Esophagus (tissue), 2 donors: ENCODE results near the gene HS6ST1. TPM values are rescaled to one million over a fixed set of nuclear protein-coding genes. Genes with fewer than 3 reads are reported as not detected.

Experiments used
- H3K27ac ChIP-seq, 2 donors: one replicate each; pipeline ENCODE4 v1.5.1; 2013; ENCODE audit warnings: low read depth in 2 of 2, mild to moderate bottlenecking in 2 of 2, inconsistent platforms in 1 of 2, low read length in 1 of 2, moderate library complexity in 1 of 2
- H3K27me3 ChIP-seq, 2 donors: one replicate each; pipeline ENCODE4 v1.6.1; 2013; ENCODE audit warnings: low read length in 2 of 2, control low read depth in 1 of 2, mild to moderate bottlenecking in 1 of 2; ENCODE audit not compliant: insufficient read depth in 2 of 2, control insufficient read depth in 1 of 2
- H3K36me3 ChIP-seq, 2 donors: one replicate each; pipeline ENCODE4 v1.6.1; 2013; ENCODE audit warnings: low read length in 1 of 2; ENCODE audit not compliant: control insufficient read depth in 2 of 2, insufficient read depth in 2 of 2
- H3K4me1 ChIP-seq, 2 donors: one replicate each; pipeline ENCODE4 v1.6.1; 2013; ENCODE audit warnings: low read length in 1 of 2; ENCODE audit not compliant: control insufficient read depth in 2 of 2, insufficient read depth in 2 of 2
- H3K4me3 ChIP-seq, 2 donors: one replicate each; pipeline ENCODE4 v1.5.1; 2013; ENCODE audit warnings: low read length in 2 of 2, mild to moderate bottlenecking in 2 of 2, low read depth in 1 of 2, moderate library complexity in 1 of 2
- H3K9me3 ChIP-seq, 2 donors: one replicate each; pipeline ENCODE4 v1.6.1; 2013; ENCODE audit warnings: mild to moderate bottlenecking in 2 of 2, low read depth in 1 of 2, low read length in 1 of 2, moderate library complexity in 1 of 2; ENCODE audit not compliant: control insufficient read depth in 2 of 2, insufficient read depth in 1 of 2
- WGBS, 2 donors: extraction: QIAGEN DNeasy Blood & Tissue Kit; methylation state at CpG; one replicate each; pipeline ENCODE4 v1.1.7; 2013; 5-methylcytosine and 5-hydroxymethylcytosine counted together
- polyA plus RNA-seq, 2 donors: library from polyadenylated mRNA; stranded (reverse); fragments of 200-250 nt; gene quantifications; one replicate each; pipeline ENCODE4 v1.2.3, GENCODE V29; 2013
- donor health status: healthy with polysubstance abuse.
- donor health status: Bipolar disorder and iron deficiency.

HS6ST1 gene
- polyA plus RNA-seq, 2 donors, result 23.1 to 29.9 TPM

GRCh38 chr2:128332091-128332634, 13.5 kb upstream of the HS6ST1 start:
- Histone ChIP-seq H3K4me3 (no peak overlapping the region), H3K4me1 (no peaks in the 10 kb centered on the region), H3K9me3 (peaks cover 0 to 2% of the 10 kb centered on the region in 2 donors), H3K27ac (no peak overlapping the region), H3K36me3 (no peaks in the 10 kb centered on the region), H3K27me3 (no peaks in the 10 kb centered on the region)
- WGBS, 2 donors, result 82 to 93% methylated on average over 2 of the region's 2 CpGs

- WGBS, 2 donors, result 97 to 99% methylated on average over 5 of the region's 5 CpGs
- H3K4me1 ChIP-seq, result no peaks in the 10 kb centered on the region
Measured at GRCh38 chr2:128330583-128330982, 11.9 kb upstream of the HS6ST1 start.

GRCh38 chr2:128329607-128330006, 10.9 kb upstream of the HS6ST1 start:
- H3K27ac ChIP-seq, result no peak overlapping the region
- no peaks in the 10 kb centered on the region for H3K27me3 ChIP-seq
- 88 to 96% methylated on average over 6 of the region's 6 CpGs for WGBS, 2 donors
- H3K4me3 ChIP-seq, result no peak overlapping the region
- no peaks in the 10 kb centered on the region for H3K36me3 ChIP-seq
- peaks cover 0 to 6% of the 10 kb centered on the region in 2 donors for H3K4me1 ChIP-seq
- H3K9me3 ChIP-seq, result no peaks in the 10 kb centered on the region

More at GRCh38 chr2:128330583-128330982, 11.9 kb upstream of the HS6ST1 start:
- no peaks in the 10 kb centered on the region for H3K36me3 ChIP-seq
- H3K9me3 ChIP-seq, result no peaks in the 10 kb centered on the region
- H3K27ac ChIP-seq, result no peak overlapping the region
- H3K27me3 ChIP-seq, result no peaks in the 10 kb centered on the region
- no peak overlapping the region for H3K4me3 ChIP-seq

- WGBS, 2 donors, result 92 to 94% methylated on average over 11 of the region's 11 CpGs
- Histone ChIP-seq H3K9me3 (peaks cover 0 to 2% of the 10 kb centered on the region in 2 donors), H3K27me3 (no peaks in the 10 kb centered on the region), H3K36me3 (no peaks in the 10 kb centered on the region), H3K27ac (no peak overlapping the region), H3K4me1 (peaks cover 0 to 16% of the 10 kb centered on the region in 2 donors), H3K4me3 (no peak overlapping the region)
Measured at GRCh38 chr2:128327180-128327964, 8.7 kb upstream of the HS6ST1 start.

- no peak overlapping the region for H3K27ac ChIP-seq
- no peaks in the 10 kb centered on the region for H3K27me3 ChIP-seq
- H3K36me3 ChIP-seq, result no peaks in the 10 kb centered on the region
- H3K9me3 ChIP-seq, result peaks cover 0 to 2% of the 10 kb centered on the region in 2 donors
- peaks cover 0 to 20% of the 10 kb centered on the region in 2 donors for H3K4me1 ChIP-seq
- 70 to 79% methylated on average over 4 of the region's 4 CpGs for WGBS, 2 donors
- no peak overlapping the region for H3K4me3 ChIP-seq
Measured at GRCh38 chr2:128326346-128326745, 7.7 kb upstream of the HS6ST1 start.

GRCh38 chr2:128325611-128326181, 7.0 kb upstream of the HS6ST1 start:
- Histone ChIP-seq H3K27ac (no peak overlapping the region), H3K4me3 (no peak overlapping the region), H3K4me1 (peaks cover 0 to 23% of the 10 kb centered on the region in 2 donors), H3K36me3 (no peaks in the 10 kb centered on the region), H3K27me3 (no peaks in the 10 kb centered on the region), H3K9me3 (peaks cover 0 to 2% of the 10 kb centered on the region in 2 donors)
- WGBS, 2 donors, result 36 to 37% methylated on average over 13 of the region's 13 CpGs

- Histone ChIP-seq H3K27me3 (no peaks in the 10 kb centered on the region), H3K4me1 (peaks cover 0 to 23% of the 10 kb centered on the region in 2 donors), H3K9me3 (peaks cover 0 to 2% of the 10 kb centered on the region in 2 donors), H3K36me3 (no peaks in the 10 kb centered on the region), H3K4me3 (no peak overlapping the region), H3K27ac (no peak overlapping the region)
- 92 to 93% methylated on average over 13 of the region's 13 CpGs for WGBS, 2 donors
Measured at GRCh38 chr2:128324897-128325410, 6.3 kb upstream of the HS6ST1 start.

- no peak overlapping the region for H3K27ac ChIP-seq
- H3K36me3 ChIP-seq, result no peaks in the 10 kb centered on the region
- peaks cover 0 to 23% of the 10 kb centered on the region in 2 donors for H3K4me1 ChIP-seq
- no peak overlapping the region for H3K4me3 ChIP-seq
- 88 to 95% methylated on average over 11 of the region's 11 CpGs for WGBS, 2 donors
- peaks cover 0 to 2% of the 10 kb centered on the region in 2 donors for H3K9me3 ChIP-seq
- H3K27me3 ChIP-seq, result no peaks in the 10 kb centered on the region
Measured at GRCh38 chr2:128324008-128324896, 5.6 kb upstream of the HS6ST1 start.

GRCh38 chr2:128323555-128323931, 4.9 kb upstream of the HS6ST1 start:
- WGBS, 2 donors, result 80 to 87% methylated on average over 8 of the region's 8 CpGs
- no peak overlapping the region for H3K27ac ChIP-seq

More at GRCh38 chr2:128323555-128323931, 4.9 kb upstream of the HS6ST1 start:
- H3K36me3 ChIP-seq, result no peaks in the 10 kb centered on the region
- H3K27me3 ChIP-seq, result no peaks in the 10 kb centered on the region
- H3K4me3 ChIP-seq, result no peak overlapping the region
- H3K4me1 ChIP-seq, result peaks cover 0 to 27% of the 10 kb centered on the region in 2 donors
- H3K9me3 ChIP-seq, result peaks cover 0 to 2% of the 10 kb centered on the region in 2 donors
